Epithelial cell of proximal tubule (primary cell): ENCODE data around the gene TGM3. TPM values are rescaled to one million over a fixed set of nuclear protein-coding genes. Genes with fewer than 3 reads are reported as not detected.

Experiments used
- DNase-seq: peaks from one replicate; pipeline ENCODE4 v3.0.0-alpha.2; 2011; ENCODE audit warnings: low read depth
- H3K4me3 ChIP-seq: 2 replicates; pipeline ENCODE4 v1.5.1; 2011; ENCODE audit warnings: low read depth, mild to moderate bottlenecking, low read length
- CTCF ChIP-seq: conservative IDR thresholded peaks from 2 replicates; pipeline ENCODE4 v1.5.1; 2012; ENCODE audit warnings: low read depth, mild to moderate bottlenecking, low read length
- total RNA-seq: library from RNA; depleted of rRNA; stranded (reverse); fragments of >200 nt; gene quantifications from 2 replicates; pipeline ENCODE4 v1.2.3, GENCODE V29; 2015

Gene TGM3
- total RNA-seq, 1 donor from 2014 or later = not detected

- H3K4me3 ChIP-seq = no peak overlapping the region
- no peak for TF ChIP-seq CTCF
- DNase-seq = no peak
Measured at GRCh38 chr20:2363587-2363986, 67.8 kb downstream of the TGM3 start.

- TF ChIP-seq CTCF = no peak
- no peak for DNase-seq
- H3K4me3 ChIP-seq = no peak overlapping the region
Measured at GRCh38 chr20:2364044-2364443, 68.2 kb downstream of the TGM3 start.

- no peak overlapping the region for H3K4me3 ChIP-seq
- DNase-seq = no peak
- TF ChIP-seq CTCF = no peak
Measured at GRCh38 chr20:2365091-2365490, 69.3 kb downstream of the TGM3 start.

GRCh38 chr20:2365666-2366065 is 69.9 kb downstream of the TGM3 start:
- no peak for TF ChIP-seq CTCF
- no peak overlapping the region for H3K4me3 ChIP-seq
- no peak for DNase-seq

- H3K4me3 ChIP-seq = no peak overlapping the region
- no peak for DNase-seq
Measured at GRCh38 chr20:2368621-2369020, 72.8 kb downstream of the TGM3 start.

GRCh38 chr20:2373098-2373497 is 77.3 kb downstream of the TGM3 start:
- H3K4me3 ChIP-seq = no peak overlapping the region
- DNase-seq = no peak
- TF ChIP-seq CTCF = no peak

More at GRCh38 chr20:2368621-2369020, 72.8 kb downstream of the TGM3 start:
- no peak for TF ChIP-seq CTCF

- TF ChIP-seq CTCF = no peak
- no peak for DNase-seq
- no peak overlapping the region for H3K4me3 ChIP-seq
Measured at GRCh38 chr20:2374346-2375125, 78.7 kb downstream of the TGM3 start.
